Memory B cell (primary cell): ENCODE results near the gene DGKB.

Experiments
- ATAC-seq: fragments of 150-1000 bp; cut with Tn5 transposase; 2 replicates; pipeline ENCODE4 v1.10.0; 2021; ENCODE audit warnings: low read depth, mild to moderate bottlenecking, moderate library complexity
- DNase-seq, 2 donors: peaks; one replicate each; pipeline ENCODE4 v3.0.0; 2022; ENCODE audit warnings: low spot score in 2 of 2
- H3K27ac Mint-ChIP-seq: one replicate; pipeline ENCODE4 v1.8.0; 2022; ENCODE audit warnings: mild to moderate bottlenecking, moderate library complexity, mixed read lengths
- H3K27me3 Mint-ChIP-seq: one replicate; pipeline ENCODE4 v1.8.0; 2022; ENCODE audit warnings: mixed read lengths
- H3K36me3 Mint-ChIP-seq: one replicate; pipeline ENCODE4 v1.8.0; 2022; ENCODE audit warnings: mild to moderate bottlenecking, mixed read lengths
- H3K4me1 Mint-ChIP-seq: one replicate; pipeline ENCODE4 v1.8.0; 2022; ENCODE audit warnings: mixed read lengths
- H3K4me3 Mint-ChIP-seq: one replicate; pipeline ENCODE4 v1.8.0; 2022; ENCODE audit warnings: mild to moderate bottlenecking, moderate library complexity, mixed read lengths
- H3K9me3 Mint-ChIP-seq: one replicate; pipeline ENCODE4 v1.8.0; 2022; ENCODE audit warnings: mixed read lengths

DGKB gene

DNA sequence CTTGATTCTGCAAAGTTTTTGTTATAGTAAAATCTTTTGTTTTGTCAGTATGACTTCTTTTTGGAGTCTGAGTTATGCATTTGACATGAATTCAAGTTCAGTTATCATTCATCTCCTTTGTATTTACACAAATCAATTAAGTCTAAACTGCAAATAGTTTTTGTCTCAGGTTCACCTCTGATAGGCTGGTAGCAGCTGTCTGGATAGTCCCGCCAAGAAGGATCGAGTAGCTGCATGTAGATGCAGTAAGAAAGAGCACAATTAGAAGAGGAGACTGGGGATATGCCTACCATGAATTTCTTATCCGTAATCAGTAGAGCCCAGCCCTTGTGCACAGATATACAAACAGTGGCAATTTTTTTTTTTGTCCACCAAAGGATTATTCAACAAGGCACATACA lies 520.6 kb downstream of the DGKB start:
- DNase-seq (no peak), ATAC-seq (no peak)
- Mint-ChIP-seq H3K36me3 (no peaks in the 10 kb centered on the region), H3K4me3 (no peak overlapping the region), H3K27me3 (no peaks in the 10 kb centered on the region), H3K9me3 (no peaks in the 10 kb centered on the region), H3K27ac (no peak overlapping the region), H3K4me1 (peaks cover 5% of the 10 kb centered on the region)

DNA sequence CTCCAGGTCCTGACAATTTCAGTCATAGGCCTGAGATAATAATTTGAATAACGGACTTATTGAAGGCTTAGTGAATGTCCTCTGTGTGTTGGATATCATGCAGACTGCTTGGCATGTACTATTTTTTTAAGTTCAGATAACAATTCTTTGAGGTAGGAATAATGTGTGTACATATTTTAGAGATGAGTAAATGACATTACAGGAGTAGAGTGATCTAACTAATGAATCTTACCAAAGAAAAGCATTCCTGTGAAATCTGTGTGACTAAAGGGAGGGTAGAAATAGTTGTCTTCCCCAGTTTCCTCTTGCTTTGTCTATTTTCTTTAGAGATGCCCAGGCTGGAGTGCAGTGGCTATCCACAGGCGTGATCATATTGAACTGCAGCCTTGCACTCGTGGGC lies 521.2 kb downstream of the DGKB start:
- no peak overlapping the region for H3K4me3 Mint-ChIP-seq
- ATAC-seq, result no peak
- H3K27ac Mint-ChIP-seq, result no peak overlapping the region
- no peak for DNase-seq
- H3K4me1 Mint-ChIP-seq, result peaks cover 5% of the 10 kb centered on the region
- H3K36me3 Mint-ChIP-seq, result no peaks in the 10 kb centered on the region
- no peaks in the 10 kb centered on the region for H3K9me3 Mint-ChIP-seq
- H3K27me3 Mint-ChIP-seq, result no peaks in the 10 kb centered on the region

DNA sequence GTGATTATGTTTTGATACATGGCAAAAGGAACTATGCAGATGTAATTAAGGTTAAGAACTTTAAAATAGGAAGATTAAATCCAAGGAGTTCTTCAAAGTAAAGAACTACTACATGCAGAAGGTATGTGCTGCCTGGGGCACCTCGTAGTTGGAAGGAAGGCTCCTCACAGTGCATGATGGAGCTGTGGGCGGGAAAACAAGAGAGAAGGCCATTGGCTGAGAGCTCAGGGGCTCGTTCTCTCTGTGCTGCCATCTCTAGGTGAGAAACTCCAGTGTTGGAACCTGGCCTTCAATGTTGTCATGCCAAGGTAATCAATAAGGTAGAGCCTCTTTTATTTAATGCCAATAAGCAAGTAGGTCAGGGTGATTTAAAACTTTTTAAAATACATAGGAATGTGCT lies 521.7 kb downstream of the DGKB start:
- no peak for ATAC-seq
- no peak overlapping the region for H3K27ac Mint-ChIP-seq
- peaks cover 5% of the 10 kb centered on the region for H3K4me1 Mint-ChIP-seq
- no peak overlapping the region for H3K4me3 Mint-ChIP-seq
- no peaks in the 10 kb centered on the region for H3K27me3 Mint-ChIP-seq
- no peaks in the 10 kb centered on the region for H3K9me3 Mint-ChIP-seq
- no peak for DNase-seq
- H3K36me3 Mint-ChIP-seq, result no peaks in the 10 kb centered on the region

DNA sequence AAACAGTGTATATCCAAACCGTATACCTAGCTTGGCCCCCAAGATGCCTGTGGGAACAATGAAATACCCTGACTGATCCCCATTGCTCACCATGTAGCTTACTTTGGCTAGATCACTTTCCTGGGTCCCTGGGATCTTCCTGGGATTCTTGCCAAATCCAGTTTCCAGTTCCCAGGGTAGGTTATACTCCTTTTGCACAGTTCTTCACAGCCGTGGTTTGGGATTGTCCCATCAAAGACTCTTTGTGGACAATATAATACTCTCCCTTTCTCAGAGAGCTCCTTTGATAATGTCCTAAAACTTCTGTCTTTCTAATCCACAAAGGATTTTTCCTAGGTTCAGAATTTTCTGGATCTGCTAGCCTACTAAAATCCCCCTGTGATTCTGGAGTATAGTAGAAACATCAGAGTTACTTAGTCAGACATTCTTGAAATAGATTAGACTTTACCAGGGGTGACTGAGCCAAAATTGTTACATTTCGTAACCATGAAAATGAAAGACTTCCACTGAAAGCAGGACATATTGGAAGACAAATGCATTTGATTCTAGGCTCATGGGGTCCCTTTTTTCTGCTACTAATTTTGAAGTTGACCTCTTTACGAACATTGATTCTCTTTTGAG lies 524.8 kb downstream of the DGKB start:
- DNase-seq (no peak), ATAC-seq (no peak)
- Mint-ChIP-seq H3K4me1 (peaks cover 13% of the 10 kb centered on the region), H3K27me3 (no peaks in the 10 kb centered on the region), H3K4me3 (no peak overlapping the region), H3K27ac (no peak overlapping the region), H3K36me3 (peaks cover 3% of the 10 kb centered on the region), H3K9me3 (peaks cover 3% of the 10 kb centered on the region)

DNA sequence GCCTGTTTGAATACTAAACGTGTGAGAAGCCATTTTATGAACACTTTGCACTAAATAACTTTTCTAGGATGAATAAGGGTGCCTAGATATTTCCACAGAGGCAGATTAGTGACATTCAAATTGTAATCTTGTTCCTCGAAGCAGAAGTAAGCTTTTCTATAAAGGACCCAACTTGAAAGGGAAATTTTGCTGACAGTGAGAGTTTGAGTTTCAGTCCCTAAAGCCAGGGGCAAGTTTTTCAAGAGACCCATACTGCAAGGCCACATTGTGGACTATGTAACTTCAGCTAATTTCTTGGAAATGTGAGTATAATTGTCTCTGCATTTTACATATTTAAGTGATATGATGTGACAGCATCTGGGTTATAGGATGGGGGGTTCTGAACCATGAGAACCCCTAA lies 525.8 kb downstream of the DGKB start:
- no peak overlapping the region for H3K4me3 Mint-ChIP-seq
- H3K27ac Mint-ChIP-seq, result no peak overlapping the region
- H3K27me3 Mint-ChIP-seq, result no peaks in the 10 kb centered on the region
- no peak for DNase-seq
- H3K36me3 Mint-ChIP-seq, result peaks cover 3% of the 10 kb centered on the region
- H3K4me1 Mint-ChIP-seq, result peaks cover 11% of the 10 kb centered on the region
- peaks cover 3% of the 10 kb centered on the region for H3K9me3 Mint-ChIP-seq
- ATAC-seq, result no peak

DNA sequence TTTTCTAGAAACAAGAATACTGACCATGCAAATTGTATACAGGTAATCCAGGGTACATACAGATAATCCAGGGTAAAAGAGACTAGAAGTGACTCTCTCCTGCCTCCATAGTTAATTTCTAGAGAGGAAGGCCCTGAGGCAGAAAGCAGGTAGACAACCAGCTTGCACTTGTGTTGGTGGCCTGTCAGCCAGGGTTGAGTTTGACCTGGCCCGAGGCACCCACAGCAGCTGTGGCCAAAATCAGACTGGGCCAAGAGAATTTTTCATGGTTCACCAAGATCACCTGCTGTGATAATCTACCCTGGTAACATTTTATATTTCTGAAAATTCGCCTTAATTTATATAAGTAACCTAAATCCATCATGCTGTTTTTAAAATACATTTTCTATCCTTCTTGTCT lies 526.6 kb downstream of the DGKB start:
- Mint-ChIP-seq H3K4me3 (no peak overlapping the region), H3K36me3 (peaks cover 3% of the 10 kb centered on the region), H3K27me3 (no peaks in the 10 kb centered on the region), H3K9me3 (peaks cover 3% of the 10 kb centered on the region), H3K4me1 (peaks cover 8% of the 10 kb centered on the region), H3K27ac (no peak overlapping the region)
- DNase-seq (no peak), ATAC-seq (no peak)

DNA sequence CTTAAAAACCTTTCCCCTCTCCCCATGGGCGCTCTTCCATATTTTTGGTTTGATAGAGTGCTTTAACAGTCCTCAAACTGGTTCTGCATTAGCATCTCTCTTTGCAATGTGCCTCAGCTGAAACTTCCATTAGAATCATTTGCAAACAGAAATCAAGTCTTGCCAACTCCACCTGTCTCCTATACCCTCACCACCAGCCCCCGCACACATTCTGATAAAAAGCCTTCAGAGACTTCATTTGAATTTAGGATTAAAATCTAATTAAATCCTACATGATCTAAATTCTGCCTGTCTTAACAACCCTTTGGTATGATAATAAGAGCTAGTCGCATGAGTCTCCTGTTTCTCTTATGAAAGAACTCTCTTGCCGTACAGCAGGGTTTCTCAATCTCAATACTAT lies 528.2 kb downstream of the DGKB start:
- ATAC-seq (no peak), DNase-seq (no peak)
- Mint-ChIP-seq H3K36me3 (peaks cover 3% of the 10 kb centered on the region), H3K4me1 (peaks cover 8% of the 10 kb centered on the region), H3K4me3 (no peak overlapping the region), H3K27ac (no peak overlapping the region), H3K27me3 (no peaks in the 10 kb centered on the region), H3K9me3 (peaks cover 3% of the 10 kb centered on the region)

DNA sequence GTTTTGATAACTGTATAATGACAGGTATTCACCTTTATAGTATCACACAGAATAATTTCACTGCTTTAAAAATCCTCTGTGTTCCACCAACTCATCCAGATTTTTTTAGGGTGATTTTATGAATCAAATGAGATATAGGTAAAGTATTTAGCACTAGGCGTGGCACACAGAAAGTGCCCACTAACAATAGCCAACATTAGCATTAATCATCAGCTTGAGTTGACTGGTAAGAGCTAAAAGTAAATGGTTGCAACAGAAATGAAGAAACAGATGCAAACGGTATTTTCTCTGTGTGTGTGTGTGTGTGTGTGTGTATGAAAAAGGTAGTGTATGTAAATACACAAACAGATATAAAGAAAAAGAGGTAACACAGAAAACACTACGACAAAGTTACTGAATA lies 534.3 kb downstream of the DGKB start:
- Mint-ChIP-seq H3K4me3 (no peak overlapping the region), H3K36me3 (no peaks in the 10 kb centered on the region), H3K27me3 (no peaks in the 10 kb centered on the region), H3K4me1 (no peaks in the 10 kb centered on the region), H3K27ac (no peak overlapping the region), H3K9me3 (peaks cover 5% of the 10 kb centered on the region)
- ATAC-seq (no peak), DNase-seq (no peak)

DNA sequence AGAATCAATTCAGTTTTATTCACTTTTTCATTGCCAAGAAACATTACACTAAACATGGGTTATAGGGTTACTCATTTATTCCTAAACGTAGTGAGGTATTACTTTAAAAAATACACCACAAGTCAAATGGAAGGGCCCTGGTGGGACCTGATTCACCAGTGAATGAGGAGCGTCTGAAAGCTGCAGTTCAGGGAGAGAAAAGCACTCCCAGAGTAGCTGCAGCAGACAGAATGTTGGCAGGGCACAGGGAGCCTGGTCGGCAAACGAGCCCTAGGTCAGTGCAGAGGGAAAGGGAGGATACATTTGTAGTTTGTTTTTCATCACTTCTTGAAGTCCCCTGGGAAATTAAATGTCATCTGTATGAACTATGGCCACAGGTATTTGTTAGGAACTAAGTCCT lies 551.4 kb downstream of the DGKB start:
- Mint-ChIP-seq H3K9me3 (no peaks in the 10 kb centered on the region), H3K4me3 (no peak overlapping the region)

DNA sequence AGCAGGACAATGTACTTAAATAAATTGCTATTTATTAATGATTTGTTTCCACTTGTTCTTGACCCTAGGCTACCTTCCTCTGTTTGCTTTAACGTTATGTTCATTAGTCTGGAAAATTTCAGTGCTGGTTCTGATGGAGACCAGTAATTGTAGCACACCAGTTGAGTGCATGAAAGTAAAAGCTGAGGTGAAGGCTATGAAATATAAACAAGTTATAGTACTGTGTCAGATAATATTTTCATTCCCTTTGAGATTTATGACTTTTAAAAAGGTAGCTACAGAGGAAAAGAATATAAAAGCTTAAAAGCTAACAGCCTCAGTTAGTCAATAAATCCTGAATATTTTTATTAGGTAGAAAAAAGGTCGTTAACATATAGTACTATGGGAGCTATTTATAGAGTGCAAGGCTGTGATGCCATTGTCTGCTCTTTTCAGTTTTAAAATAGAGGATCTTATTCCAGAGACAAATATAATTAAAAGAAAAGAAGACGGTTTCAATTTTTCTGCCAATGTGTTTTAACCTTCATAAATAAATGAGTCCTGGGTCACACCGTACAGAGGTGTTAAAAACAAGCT lies 561.3 kb downstream of the DGKB start:
- Mint-ChIP-seq H3K27ac (no peak overlapping the region), H3K9me3 (no peaks in the 10 kb centered on the region), H3K36me3 (no peaks in the 10 kb centered on the region), H3K4me3 (no peak overlapping the region), H3K4me1 (no peaks in the 10 kb centered on the region), H3K27me3 (no peaks in the 10 kb centered on the region)
- no peak for ATAC-seq
- no peak for DNase-seq

More for the DNA sequence above, 551.4 kb downstream of the DGKB start:
- no peak for ATAC-seq
- Mint-ChIP-seq H3K27me3 (no peaks in the 10 kb centered on the region), H3K36me3 (no peaks in the 10 kb centered on the region), H3K27ac (no peak overlapping the region), H3K4me1 (no peaks in the 10 kb centered on the region)
- no peak for DNase-seq

DNA sequence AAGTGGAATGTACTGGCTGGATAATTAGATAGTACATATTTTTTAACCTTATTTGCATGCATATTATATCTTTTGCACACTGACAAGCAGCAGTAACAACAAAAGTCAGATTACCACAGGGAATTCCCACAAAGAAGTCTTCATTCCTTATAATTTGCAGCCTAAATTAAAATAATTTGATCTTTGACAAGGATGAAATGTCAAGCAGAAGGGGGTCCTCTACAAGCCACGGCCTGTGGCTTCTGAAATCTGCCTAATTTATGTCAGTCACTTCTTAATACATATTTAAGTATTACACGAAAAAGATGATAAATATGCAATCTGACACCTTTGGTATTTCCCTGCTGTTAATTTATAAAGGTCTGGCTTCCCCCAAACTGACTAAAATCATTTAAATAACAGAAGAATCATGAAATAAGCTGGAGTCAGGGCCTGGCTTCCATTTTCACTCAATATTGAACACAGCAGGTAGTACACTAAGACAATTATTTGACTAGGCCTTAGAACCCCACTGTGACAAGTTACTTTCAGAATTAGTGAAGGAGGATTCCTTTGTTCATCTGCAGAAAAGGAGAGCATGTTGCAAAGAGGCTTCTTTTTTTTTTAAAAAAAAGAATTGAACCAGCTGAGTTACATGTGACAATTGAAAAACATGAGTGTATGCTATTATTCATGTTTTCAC lies 562.0 kb downstream of the DGKB start:
- Mint-ChIP-seq H3K36me3 (no peaks in the 10 kb centered on the region), H3K27me3 (no peaks in the 10 kb centered on the region), H3K4me3 (no peak overlapping the region), H3K4me1 (no peaks in the 10 kb centered on the region), H3K9me3 (no peaks in the 10 kb centered on the region), H3K27ac (no peak overlapping the region)
- ATAC-seq (no peak), DNase-seq (no peak)

DNA sequence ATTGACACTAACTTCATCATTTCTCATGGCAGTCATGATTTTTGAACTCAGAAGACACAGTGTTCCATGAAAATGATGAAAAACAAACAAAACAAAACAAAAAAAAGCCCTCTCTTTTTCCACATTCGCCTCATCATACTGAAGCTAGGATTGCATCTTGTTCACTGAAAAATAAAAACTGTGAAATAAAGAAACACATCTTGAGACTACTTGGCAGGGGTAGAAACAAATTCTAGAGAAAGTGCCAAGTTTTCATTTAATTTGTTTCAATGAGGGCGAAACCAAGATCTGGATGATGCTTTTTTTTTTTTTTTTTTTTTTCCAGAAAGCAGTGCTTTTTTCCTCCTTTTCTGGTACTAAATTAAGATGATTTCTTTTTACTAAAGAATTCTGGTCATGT lies 562.7 kb downstream of the DGKB start:
- ATAC-seq (no peak), DNase-seq (no peak)
- Mint-ChIP-seq H3K4me3 (no peak overlapping the region), H3K4me1 (no peaks in the 10 kb centered on the region), H3K27me3 (no peaks in the 10 kb centered on the region), H3K9me3 (no peaks in the 10 kb centered on the region), H3K27ac (no peak overlapping the region), H3K36me3 (no peaks in the 10 kb centered on the region)

DNA sequence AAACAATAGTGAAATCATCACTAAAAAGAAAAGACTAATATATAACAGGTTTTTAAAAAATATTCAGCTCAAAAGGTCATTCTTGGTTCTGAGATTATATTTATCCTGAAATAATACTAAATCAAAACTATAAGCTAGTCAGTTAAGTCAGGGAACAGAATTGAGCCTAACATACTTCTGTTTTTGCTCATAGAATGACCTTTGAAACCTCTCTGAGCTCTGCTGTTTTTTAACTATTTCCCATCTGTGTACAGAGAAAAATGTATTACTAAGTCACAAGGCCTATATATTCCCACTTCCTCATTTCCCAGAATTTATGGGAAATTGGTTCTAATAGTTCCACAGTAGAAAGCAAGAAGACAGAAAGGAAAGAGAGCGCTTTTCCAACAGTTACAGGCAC lies 566.3 kb downstream of the DGKB start:
- Mint-ChIP-seq H3K9me3 (no peaks in the 10 kb centered on the region), H3K4me1 (no peaks in the 10 kb centered on the region), H3K4me3 (no peak overlapping the region), H3K27ac (no peak overlapping the region), H3K36me3 (no peaks in the 10 kb centered on the region), H3K27me3 (no peaks in the 10 kb centered on the region)
- no peak for ATAC-seq
- no peak for DNase-seq

DNA sequence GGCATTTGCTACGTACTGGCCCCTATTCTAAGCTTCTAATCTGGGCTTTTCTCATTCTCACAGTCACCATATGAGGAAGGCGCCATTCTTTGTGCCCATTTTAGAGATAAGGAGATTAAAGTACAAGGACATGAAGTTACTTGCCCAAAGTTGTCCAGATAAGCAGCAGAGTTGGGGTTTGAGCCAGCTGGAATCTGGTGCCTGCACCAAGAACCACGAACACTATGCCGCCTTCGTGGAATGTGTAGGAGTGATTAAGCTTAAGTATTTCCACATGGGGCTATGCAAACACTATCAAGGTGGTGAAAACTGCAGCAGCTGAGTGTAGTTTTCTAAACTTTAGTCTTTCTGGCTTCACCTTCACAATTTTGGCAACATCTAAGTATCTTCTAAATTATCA lies 570.4 kb downstream of the DGKB start:
- Mint-ChIP-seq H3K9me3 (no peaks in the 10 kb centered on the region), H3K27ac (no peak overlapping the region), H3K4me1 (no peaks in the 10 kb centered on the region), H3K36me3 (no peaks in the 10 kb centered on the region), H3K27me3 (no peaks in the 10 kb centered on the region), H3K4me3 (no peak overlapping the region)
- DNase-seq (no peak), ATAC-seq (no peak)

DNA sequence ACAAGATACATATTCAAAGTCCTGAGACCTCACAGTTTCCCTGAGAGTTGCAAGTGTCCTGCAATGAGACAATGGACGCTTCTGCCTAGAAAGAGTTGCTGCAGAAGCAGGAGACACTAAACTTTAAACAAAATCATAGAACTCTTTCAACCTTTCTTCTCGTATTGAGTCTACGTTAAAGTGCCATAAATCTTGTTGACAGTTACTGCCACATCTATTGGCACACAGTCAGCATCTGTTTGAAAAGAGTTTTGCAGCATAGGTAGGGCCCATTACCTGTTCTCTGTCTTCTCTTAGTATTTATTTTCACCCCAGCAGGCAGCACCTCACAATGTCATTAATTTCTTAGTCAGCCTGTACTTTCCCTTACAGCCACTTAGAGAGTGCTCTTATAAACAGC lies 577.8 kb downstream of the DGKB start:
- no peak for ATAC-seq
- Mint-ChIP-seq H3K4me3 (no peak overlapping the region), H3K27ac (no peak overlapping the region), H3K36me3 (no peaks in the 10 kb centered on the region), H3K9me3 (peaks cover 4% of the 10 kb centered on the region), H3K27me3 (no peaks in the 10 kb centered on the region), H3K4me1 (no peaks in the 10 kb centered on the region)
- no peak for DNase-seq
